ENCODE data around the gene MYOM1.

MYOM1 gene

GRCh38 chr18:3062798-3063680 lies 156.7 kb downstream of the MYOM1 start:
- DNase-seq (ENCODE audit: insufficient read length, low spot score) = no peak
- TF ChIP-seq POLR2A (IDR thresholded peaks at IDR 0.05; ENCODE audit: low read depth, low read length) = no peak
- FAIRE-seq = no peak

GRCh38 chr18:3061581-3062312 lies 158.0 kb downstream of the MYOM1 start:
- FAIRE-seq = no peak
- no peak for TF ChIP-seq POLR2A (IDR thresholded peaks at IDR 0.05; ENCODE audit: low read depth, low read length)

DNA sequence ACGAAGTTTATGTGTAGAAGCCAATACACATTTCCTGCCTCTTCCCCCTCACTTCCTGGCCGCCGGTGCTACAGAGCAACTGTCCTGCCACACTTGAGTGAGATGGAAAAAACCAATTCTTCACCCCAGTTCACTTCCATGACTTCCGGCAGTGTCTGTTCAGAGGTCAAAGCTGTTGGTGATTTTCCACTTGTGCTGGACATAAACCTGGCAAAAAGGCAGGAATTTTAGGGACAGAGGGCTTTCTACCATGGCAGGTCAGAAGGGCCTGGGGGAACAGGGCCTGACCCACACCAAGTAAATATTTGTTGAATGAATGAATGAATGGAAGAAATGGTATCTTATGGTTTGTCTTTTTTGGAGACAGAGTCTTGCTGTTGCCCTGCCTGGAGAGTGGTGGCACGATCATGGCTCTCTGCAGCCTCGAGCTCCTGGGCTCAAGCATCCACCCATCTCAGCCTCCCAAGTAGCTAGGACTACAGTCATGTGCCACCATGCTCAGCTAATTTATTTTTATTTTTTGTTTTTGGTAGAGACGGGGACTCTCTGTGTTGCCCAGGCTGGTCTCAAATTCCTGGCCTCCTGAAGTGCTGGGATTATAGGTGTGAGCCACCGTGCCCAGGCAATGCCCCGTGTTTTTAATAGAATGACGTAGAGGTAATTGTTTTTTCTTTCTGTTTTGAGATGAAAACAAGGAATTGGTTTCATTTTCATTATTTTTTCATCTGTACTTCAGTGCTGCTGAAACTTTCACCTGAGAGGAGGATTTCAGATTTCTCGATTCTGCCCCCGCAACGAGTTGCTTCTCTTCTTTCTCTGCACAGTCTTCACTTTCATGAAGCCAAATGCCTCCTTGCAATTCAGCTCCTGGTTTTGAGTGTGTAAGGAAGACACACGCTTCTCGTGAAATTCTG lies 158.8 kb downstream of the MYOM1 start:
- DNase-seq (ENCODE audit: insufficient read length, low spot score) (no peak), FAIRE-seq (no peak)
- TF ChIP-seq POLR2A (IDR thresholded peaks at IDR 0.05; ENCODE audit: low read depth, low read length) = no peak

More at GRCh38 chr18:3061581-3062312, 158.0 kb downstream of the MYOM1 start:
- DNase-seq (ENCODE audit: insufficient read length, low spot score) = no peak

DNA sequence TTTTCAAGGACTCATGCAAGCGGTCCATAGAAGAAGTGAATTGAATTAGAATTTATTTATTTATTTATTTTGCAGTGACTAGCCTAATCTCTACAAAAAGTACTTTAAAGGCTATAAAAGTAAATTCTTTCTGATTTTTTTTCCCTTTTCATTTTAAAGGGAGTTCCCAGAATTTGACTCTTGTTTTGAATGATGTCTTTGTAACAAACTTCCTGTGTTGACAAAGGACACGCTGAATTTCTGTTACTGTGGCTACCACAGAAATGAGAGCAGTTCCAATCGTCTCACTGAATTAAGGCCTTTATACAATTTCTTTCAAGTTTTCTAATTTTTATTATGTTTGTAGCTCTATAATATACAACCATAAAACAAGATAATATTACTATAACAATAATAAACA lies 160.5 kb downstream of the MYOM1 start:
- FAIRE-seq = no peak
- DNase-seq (ENCODE audit: insufficient read length, low spot score) = no peak
- no peak for TF ChIP-seq POLR2A (IDR thresholded peaks at IDR 0.05; ENCODE audit: low read depth, low read length)

DNA sequence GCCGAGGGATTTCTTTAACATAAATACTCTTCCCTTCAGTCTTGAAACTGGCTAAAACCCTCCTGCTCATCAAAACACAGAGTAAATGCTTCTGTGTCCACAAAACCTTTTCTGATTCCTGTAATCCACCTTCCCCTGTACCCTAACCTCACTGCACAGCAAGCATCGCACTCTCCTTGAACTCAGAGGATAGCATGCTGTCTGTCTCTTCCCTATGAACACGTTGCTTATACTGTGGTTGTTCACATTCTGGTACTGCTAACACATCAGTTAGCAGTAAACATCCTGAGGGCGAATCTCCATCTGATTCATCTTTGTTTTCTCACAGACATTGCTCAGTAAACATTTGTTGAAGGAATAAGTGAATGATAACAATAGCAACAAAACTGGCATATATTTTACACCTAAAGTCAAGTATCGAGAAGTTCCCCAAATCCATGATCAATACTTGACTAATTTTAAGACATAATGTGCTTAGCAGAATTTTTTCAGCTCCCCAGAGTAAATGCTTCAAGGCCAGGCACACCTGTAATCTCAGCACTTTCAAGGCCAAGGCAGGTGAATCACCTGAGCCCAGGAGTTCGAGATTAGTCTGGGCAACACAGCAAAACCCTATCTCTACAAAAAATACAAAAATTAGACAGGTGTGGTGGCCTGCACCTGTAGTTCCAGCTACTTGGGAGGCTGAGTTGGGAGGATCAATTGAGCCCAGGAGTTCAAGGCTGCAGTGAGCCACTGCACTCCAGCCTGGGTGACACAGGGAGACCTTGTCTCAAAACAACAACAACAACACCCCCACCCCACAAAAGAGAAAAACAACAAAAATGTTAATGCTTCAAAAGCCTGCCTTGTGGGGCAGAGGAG lies 161.2 kb downstream of the MYOM1 start:
- no peak for FAIRE-seq
- DNase-seq (ENCODE audit: insufficient read length, low spot score) = no peak
- TF ChIP-seq POLR2A (IDR thresholded peaks at IDR 0.05; ENCODE audit: low read depth, low read length) = no peak

- FAIRE-seq (no peak), DNase-seq (ENCODE audit: insufficient read length, low spot score) (no peak)
- TF ChIP-seq POLR2A (IDR thresholded peaks at IDR 0.05; ENCODE audit: low read depth, low read length) = no peak
Measured at GRCh38 chr18:3057526-3057925, 162.2 kb downstream of the MYOM1 start.

GRCh38 chr18:3056311-3056710 lies 163.5 kb downstream of the MYOM1 start:
- DNase-seq (ENCODE audit: insufficient read length, low spot score) (no peak), FAIRE-seq (no peak)
- TF ChIP-seq POLR2A (IDR thresholded peaks at IDR 0.05; ENCODE audit: low read depth, low read length) = no peak

DNA sequence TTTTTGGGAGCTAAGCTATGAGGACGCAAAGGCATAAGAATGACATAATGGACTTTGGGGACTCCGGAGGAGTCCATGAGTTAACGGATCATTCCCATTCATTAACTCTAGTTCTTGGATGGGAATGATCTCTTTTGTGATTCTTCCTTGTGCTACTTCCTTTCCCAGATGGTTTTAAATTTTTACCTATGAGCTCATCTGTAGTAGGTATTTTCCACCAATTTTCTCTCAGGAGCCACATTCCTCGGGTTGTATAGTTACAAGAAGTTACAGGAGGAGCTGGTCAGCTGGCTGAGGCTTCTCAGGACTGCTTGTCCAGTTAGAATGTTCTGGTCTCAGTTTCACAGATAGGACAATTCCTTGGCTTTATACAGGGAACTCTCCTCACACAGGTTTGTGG lies 164.0 kb downstream of the MYOM1 start:
- TF ChIP-seq POLR2A (IDR thresholded peaks at IDR 0.05; ENCODE audit: low read depth, low read length) = no peak
- FAIRE-seq (no peak), DNase-seq (ENCODE audit: insufficient read length, low spot score) (no peak)

DNA sequence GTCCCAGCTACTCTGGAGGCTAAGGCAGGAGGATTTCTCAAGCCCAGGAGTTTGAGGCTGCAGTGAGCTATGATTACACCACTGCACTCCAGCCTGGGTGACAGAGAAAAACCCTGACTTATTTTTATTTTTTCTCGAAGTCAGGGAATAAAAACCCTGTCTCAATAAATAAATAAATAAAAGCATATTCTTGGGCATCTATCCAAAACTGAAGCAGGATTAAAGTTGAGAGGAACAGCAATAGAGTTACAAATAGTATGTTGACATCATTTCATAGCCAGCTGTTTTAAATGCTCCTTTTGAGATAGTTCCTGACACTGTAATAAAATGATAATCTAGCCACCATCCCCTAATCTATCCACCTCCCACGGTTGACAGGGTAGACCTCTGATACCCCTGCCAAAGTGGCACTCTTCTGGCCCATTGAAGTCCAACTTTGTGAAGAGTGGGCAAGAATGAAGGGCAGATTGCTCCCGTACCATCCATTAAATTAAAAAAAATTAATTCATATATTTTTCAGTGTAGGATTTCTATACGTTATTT lies 164.5 kb downstream of the MYOM1 start:
- no peak for FAIRE-seq
- no peak for TF ChIP-seq POLR2A (IDR thresholded peaks at IDR 0.05; ENCODE audit: low read depth, low read length)

GRCh38 chr18:3054780-3055179 lies 165.0 kb downstream of the MYOM1 start:
- TF ChIP-seq POLR2A (IDR thresholded peaks at IDR 0.05; ENCODE audit: low read depth, low read length) = no peak
- no peak for FAIRE-seq
- DNase-seq (ENCODE audit: insufficient read length, low spot score) = no peak

More for the DNA sequence above, 164.5 kb downstream of the MYOM1 start:
- no peak for DNase-seq (ENCODE audit: insufficient read length, low spot score)

DNA sequence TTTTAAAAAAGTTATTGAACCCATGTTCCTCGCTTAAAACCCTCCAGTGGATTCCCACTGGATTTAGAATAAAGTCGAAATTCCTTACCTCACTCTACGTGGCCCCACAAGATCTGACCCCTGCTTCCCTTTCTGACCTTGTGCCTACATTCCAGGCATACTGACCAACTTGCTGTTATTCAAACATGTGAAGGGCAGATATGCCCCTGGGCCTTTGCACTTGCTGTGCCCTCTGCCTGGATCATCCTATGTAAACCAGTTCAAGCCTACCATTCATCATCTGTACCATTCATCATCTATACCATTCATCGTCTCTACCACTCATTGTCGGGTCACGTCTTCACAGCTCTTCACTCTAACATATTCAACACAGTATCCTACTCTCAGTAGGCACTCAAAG lies 165.6 kb downstream of the MYOM1 start:
- FAIRE-seq (no peak), DNase-seq (ENCODE audit: insufficient read length, low spot score) (no peak)
- no peak for TF ChIP-seq POLR2A (IDR thresholded peaks at IDR 0.05; ENCODE audit: low read depth, low read length)

DNA sequence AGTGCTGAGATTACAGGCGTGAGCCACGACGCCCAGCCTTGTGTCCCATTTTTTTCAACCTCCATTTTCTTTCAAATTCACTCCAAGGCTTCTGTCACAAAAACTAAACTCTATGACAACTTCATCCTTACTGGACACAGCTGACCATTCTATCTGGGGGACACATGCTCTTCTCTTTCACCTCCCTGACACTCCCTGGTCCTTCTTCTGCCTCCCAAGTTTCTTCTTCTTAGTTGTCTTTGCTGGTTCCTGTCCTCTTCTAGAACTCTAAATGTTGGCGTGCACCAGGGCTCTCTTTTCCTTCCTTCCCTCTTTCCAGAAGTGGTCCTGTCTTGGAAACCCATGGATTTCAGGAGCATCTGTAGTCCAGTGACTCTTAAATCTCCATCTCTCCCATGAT lies 166.7 kb downstream of the MYOM1 start:
- no peak for DNase-seq (ENCODE audit: insufficient read length, low spot score)
- no peak for FAIRE-seq

DNA sequence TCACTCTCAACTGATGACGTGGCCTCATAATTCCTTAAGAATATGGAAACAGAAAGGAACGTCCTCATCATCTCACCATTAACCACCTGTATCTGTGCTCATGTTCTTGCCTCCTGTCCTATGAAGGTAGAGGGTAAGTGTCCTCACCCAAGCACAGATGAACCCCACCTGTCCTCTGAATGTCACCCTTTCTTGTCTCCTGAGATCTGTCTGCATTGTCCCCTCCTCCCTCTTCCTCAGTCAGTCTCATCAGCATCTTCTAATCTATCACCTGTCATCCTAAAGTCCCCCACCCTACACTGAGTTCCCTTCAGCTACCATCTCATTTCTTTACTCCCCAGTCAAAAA lies 167.4 kb downstream of the MYOM1 start:
- FAIRE-seq (no peak), DNase-seq (ENCODE audit: insufficient read length, low spot score) (no peak)
- TF ChIP-seq POLR2A (IDR thresholded peaks at IDR 0.05; ENCODE audit: low read depth, low read length) = no peak

More for the DNA sequence above, 166.7 kb downstream of the MYOM1 start:
- no peak for TF ChIP-seq POLR2A (IDR thresholded peaks at IDR 0.05; ENCODE audit: low read depth, low read length)

All from H54 (cell line).